ENCODE data around the gene AP1S1.

AP1S1 gene

DNA sequence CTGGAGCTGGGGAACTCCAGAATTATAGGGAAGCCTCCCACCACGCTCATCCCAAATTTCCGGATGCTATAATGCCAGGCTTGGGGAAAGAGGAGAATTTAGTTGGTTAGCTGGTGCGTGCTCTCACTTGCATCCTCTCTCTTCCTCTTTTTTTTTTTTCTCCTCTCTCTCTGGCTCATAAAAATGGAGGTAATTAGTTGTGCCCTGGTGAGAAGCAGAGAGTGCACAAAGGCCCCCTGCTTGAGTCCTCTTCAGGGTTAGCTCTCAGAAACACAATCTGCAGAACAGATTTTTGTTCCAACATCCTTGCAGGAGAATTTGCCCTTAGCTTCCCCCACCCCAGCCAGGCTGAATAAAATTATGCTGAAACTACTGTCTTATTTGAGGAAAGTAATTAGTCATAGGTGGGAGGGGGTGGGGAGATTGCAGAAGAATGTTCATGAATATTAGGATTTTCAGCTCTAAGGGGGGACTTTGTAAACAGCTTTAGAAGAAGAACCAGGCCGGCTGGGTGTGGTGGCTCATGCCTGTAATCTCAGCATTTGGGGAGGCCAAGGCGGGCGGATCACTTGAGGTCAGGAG lies 19.8 kb upstream of the AP1S1 start:
- no peak for DNase-seq (ENCODE audit: extremely low read depth, low read depth)
- TF ChIP-seq, protein P1, sequence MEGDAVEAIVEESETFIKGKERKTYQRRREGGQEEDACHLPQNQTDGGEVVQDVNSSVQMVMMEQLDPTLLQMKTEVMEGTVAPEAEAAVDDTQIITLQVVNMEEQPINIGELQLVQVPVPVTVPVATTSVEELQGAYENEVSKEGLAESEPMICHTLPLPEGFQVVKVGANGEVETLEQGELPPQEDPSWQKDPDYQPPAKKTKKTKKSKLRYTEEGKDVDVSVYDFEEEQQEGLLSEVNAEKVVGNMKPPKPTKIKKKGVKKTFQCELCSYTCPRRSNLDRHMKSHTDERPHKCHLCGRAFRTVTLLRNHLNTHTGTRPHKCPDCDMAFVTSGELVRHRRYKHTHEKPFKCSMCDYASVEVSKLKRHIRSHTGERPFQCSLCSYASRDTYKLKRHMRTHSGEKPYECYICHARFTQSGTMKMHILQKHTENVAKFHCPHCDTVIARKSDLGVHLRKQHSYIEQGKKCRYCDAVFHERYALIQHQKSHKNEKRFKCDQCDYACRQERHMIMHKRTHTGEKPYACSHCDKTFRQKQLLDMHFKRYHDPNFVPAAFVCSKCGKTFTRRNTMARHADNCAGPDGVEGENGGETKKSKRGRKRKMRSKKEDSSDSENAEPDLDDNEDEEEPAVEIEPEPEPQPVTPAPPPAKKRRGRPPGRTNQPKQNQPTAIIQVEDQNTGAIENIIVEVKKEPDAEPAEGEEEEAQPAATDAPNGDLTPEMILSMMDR (IDR thresholded peaks at IDR 0.05; ENCODE audit: low read depth, low read length) = no peak

DNA sequence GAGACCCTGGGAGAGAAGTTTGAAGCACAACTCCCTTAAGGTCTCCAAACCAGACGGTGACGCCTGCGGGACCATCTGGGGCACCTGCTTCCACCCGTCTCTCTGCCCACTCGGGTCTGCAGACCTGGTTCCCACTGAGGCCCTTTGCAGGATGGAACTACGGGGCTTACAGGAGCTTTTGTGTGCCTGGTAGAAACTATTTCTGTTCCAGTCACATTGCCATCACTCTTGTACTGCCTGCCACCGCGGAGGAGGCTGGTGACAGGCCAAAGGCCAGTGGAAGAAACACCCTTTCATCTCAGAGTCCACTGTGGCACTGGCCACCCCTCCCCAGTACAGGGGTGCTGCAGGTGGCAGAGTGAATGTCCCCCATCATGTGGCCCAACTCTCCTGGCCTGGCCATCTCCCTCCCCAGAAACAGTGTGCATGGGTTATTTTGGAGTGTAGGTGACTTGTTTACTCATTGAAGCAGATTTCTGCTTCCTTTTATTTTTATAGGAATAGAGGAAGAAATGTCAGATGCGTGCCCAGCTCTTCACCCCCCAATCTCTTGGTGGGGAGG lies 16.5 kb upstream of the AP1S1 start:
- TF ChIP-seq, protein P1 (IDR thresholded peaks at IDR 0.05; ENCODE audit: low read depth, low read length) = no peak
- DNase-seq (ENCODE audit: extremely low read depth, low read depth) = no peak

DNA sequence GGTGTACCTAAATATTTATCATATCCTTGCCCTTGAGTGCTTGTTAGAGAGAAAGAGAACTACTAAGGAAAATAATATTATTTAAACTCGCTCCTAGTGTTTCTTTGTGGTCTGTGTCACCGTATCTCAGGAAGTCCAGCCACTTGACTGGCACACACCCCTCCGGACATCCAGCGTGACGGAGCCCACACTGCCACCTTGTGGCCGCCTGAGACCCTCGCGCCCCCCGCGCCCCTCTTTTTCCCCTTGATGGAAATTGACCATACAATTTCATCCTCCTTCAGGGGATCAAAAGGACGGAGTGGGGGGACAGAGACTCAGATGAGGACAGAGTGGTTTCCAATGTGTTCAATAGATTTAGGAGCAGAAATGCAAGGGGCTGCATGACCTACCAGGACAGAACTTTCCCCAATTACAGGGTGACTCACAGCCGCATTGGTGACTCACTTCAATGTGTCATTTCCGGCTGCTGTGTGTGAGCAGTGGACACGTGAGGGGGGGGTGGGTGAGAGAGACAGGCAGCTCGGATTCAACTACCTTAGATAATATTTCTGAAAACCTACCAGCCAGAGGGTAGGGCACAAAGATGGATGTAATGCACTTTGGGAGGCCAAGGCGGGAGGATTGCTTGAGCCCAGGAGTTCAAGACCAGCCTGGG lies 15.9 kb upstream of the AP1S1 start:
- TF ChIP-seq, protein P1 (IDR thresholded peaks at IDR 0.05; ENCODE audit: low read depth, low read length) = peak; percentile 70
- DNase-seq (ENCODE audit: extremely low read depth, low read depth) = peak; percentile 90

DNA sequence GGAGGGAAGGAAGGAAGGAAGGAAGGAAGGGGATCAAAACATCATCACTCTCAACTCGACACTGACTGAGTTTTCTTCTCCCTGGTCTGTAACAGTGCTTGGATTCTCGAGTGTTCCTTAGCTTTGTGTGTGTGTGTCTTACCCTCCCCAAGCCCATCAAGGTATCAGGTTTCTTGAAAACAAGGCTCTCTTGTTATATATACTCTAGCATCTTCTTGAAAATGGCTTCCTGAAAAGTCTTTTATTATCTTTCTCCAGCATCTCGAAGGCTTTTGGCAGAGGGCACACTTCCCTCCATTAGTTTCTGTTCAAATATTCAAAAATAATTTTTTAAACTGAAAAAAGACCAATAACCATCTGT lies 14.0 kb upstream of the AP1S1 start:
- DNase-seq (ENCODE audit: extremely low read depth, low read depth) = no peak
- TF ChIP-seq, protein P1 (IDR thresholded peaks at IDR 0.05; ENCODE audit: low read depth, low read length) = no peak

DNA sequence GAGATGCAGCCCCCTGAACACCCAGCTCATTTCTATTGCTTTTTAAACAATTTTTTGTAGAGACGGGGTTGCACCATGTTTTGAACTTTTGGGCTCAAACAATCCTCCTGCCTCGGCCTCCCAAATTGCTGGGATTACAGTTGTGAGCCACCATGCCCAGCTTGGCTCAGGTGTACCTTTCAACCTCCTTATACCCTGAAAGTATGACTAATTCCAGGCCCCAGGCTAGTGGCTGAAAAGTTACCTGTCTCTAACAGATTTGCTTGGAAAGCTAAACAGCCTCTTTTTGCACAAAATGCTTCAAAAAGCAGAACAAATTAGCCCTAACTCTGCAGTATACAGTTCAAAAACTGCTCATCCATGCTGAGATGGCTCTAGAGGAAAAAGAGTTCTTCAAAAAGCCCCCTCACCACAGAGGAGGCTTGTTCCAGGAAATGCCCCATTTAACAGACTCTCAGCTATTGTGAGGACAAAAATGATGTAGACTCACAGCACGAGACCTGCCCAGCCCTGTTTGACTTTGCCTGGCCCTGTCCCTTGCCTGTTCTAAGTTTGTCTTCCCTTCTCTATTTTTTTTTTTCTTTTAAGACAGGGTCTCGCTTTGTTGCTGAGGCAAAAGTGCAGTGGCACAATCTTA lies 13.4 kb upstream of the AP1S1 start:
- no peak for DNase-seq (ENCODE audit: extremely low read depth, low read depth)
- TF ChIP-seq, protein P1 (IDR thresholded peaks at IDR 0.05; ENCODE audit: low read depth, low read length) = no peak

DNA sequence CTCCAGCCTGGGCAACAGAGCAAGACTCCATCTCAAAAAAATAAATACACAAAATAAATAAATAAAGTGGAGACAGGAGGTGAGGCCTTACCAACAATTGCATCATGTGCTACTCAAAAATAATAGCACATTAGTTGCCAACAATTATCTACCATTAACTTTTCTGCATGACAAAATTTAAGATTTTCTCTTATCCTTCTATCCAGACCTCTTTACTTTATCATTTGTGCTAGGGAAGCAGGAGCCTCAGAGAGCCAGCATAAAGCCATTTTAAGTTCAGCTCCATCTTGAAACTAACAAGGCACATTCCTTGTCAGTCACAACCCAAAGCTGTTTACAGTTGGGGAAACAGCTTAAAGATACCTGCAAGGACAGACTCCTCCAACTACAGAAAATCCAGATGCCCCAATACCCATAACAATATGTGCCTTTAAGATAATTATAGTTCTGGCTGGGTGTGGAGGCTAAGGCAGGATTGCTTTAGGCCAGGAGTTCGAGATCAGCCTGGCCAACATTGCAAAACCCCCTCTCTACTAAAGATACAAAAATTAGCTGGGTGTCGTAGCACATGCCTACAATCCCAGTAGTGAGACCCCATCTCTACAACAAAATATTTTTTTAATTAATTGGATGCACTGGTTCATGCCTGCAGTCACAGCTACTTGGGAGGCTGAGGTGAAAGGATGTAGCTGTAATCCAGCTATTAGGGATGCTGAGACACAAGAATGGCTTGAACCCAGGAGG lies 2.2 kb upstream of the AP1S1 start:
- TF ChIP-seq, protein P1 (IDR thresholded peaks at IDR 0.05; ENCODE audit: low read depth, low read length) = no peak

More for the DNA sequence above, 2.2 kb upstream of the AP1S1 start:
- no peak for DNase-seq (ENCODE audit: extremely low read depth, low read depth)
